CD4-positive, alpha-beta memory T cell (primary cell): ENCODE data around the gene TNFRSF6B. TPM values are rescaled to one million over a fixed set of nuclear protein-coding genes. Genes with fewer than 3 reads are reported as not detected.
A peak's percentile ranks its signal among the peaks of the same experiment; 100 is the strongest.
"Not testable (repeated sequence)": the region's sequence is repeated elsewhere in the genome, so short reads cannot be mapped to it uniquely, and the experiment has no call there.

ENCODE experiments used
- CTCF ChIA-PET: fragments of 350-600 bp; sonication (Branson Sonifier 250); formaldehyde crosslinking; loops from one replicate; lab custom pipeline; 2021; ENCODE audit warnings: inconsistent platforms; ENCODE audit not compliant: partially characterized antibody; lab: Charles Lee
- POLR2A ChIA-PET: fragments of 350-600 bp; sonication (Branson Sonifier 250); formaldehyde crosslinking; loops from one replicate; lab custom pipeline; 2021; ENCODE audit not compliant: partially characterized antibody; lab: Charles Lee
- DNase-seq, 5 donors: peaks; one replicate each; pipeline versions ENCODE4 v3.0.0 to v3.0.0-alpha.2; 2020 to 2022; ENCODE audit warnings: mixed read lengths in 1 of 5
- H3K27ac ChIP-seq: one replicate; pipeline ENCODE4 v1.7.0; 2013; ENCODE audit warnings: low read depth, low read length
- H3K27me3 ChIP-seq: 2 replicates; pipeline ENCODE4 v1.7.0; 2013; ENCODE audit warnings: mild to moderate bottlenecking, low read length, moderate library complexity; ENCODE audit not compliant: insufficient read depth
- H3K36me3 ChIP-seq: 2 replicates; pipeline ENCODE4 v1.7.0; 2013; ENCODE audit warnings: mild to moderate bottlenecking, low read length, moderate library complexity; ENCODE audit not compliant: insufficient read depth
- H3K4me1 ChIP-seq: 2 replicates; pipeline ENCODE4 v1.7.0; 2013; ENCODE audit warnings: mild to moderate bottlenecking, low read length, moderate library complexity; ENCODE audit not compliant: insufficient read depth
- H3K4me3 ChIP-seq, 2 donors: one replicate each; pipeline ENCODE4 v1.7.0; 2013; ENCODE audit warnings: low read length in 2 of 2, mild to moderate bottlenecking in 1 of 2
- H3K9me3 ChIP-seq, 2 donors: one replicate each; pipeline ENCODE4 v1.7.0; 2013; ENCODE audit warnings: low read length in 2 of 2, control low read depth in 1 of 2; ENCODE audit not compliant: control insufficient read depth in 1 of 2
- H3K27ac Mint-ChIP-seq, 7 donors: one replicate each; pipeline ENCODE4 v1.8.0; 2020 to 2021; ENCODE audit warnings: mixed read lengths in 7 of 7, mild to moderate bottlenecking in 6 of 7, inconsistent platforms in 3 of 7, moderate library complexity in 3 of 7
- H3K27me3 Mint-ChIP-seq, 2 donors: one replicate each; pipeline ENCODE4 v1.8.0; 2020 to 2021; ENCODE audit warnings: mixed read lengths in 2 of 2
- H3K36me3 Mint-ChIP-seq, 2 donors: one replicate each; pipeline ENCODE4 v1.8.0; 2020 to 2021; ENCODE audit warnings: mixed read lengths in 2 of 2, inconsistent platforms in 1 of 2, mild to moderate bottlenecking in 1 of 2
- H3K4me1 Mint-ChIP-seq, 4 donors: one replicate each; pipeline ENCODE4 v1.8.0; 2020 to 2021; ENCODE audit warnings: mixed read lengths in 4 of 4, mild to moderate bottlenecking in 1 of 4
- H3K4me3 Mint-ChIP-seq, 8 donors: one replicate each; pipeline ENCODE4 v1.8.0; 2020 to 2021; ENCODE audit warnings: mixed read lengths in 8 of 8, mild to moderate bottlenecking in 7 of 8, moderate library complexity in 6 of 8, inconsistent platforms in 3 of 8
- H3K9me3 Mint-ChIP-seq, 8 donors: one replicate each; pipeline ENCODE4 v1.8.0; 2020 to 2021; ENCODE audit warnings: mixed read lengths in 8 of 8, mild to moderate bottlenecking in 5 of 8, inconsistent platforms in 3 of 8, moderate library complexity in 1 of 8
- intact Hi-C: fragments of 100-400 bp; cut with micrococcal nuclease; formaldehyde crosslinking; loops from one replicate; pipeline ENCODE4 v1.15.1; 2023
- polyA plus RNA-seq, 2 donors: library from polyadenylated mRNA; unstranded; fragments of 300-500 nt; fragmentation: Illumina TruSeq; gene quantifications; one replicate each; pipeline ENCODE4 v1.2.3, GENCODE V29; 2021
- total RNA-seq, 2 experiments: library from RNA; stranded (reverse); gene quantifications; one replicate each; pipeline ENCODE4 v1.2.3, GENCODE V29; 2021

TNFRSF6B gene
- total and polyA plus RNA-seq, 4 experiments from 2014 or later: not detected

DNA sequence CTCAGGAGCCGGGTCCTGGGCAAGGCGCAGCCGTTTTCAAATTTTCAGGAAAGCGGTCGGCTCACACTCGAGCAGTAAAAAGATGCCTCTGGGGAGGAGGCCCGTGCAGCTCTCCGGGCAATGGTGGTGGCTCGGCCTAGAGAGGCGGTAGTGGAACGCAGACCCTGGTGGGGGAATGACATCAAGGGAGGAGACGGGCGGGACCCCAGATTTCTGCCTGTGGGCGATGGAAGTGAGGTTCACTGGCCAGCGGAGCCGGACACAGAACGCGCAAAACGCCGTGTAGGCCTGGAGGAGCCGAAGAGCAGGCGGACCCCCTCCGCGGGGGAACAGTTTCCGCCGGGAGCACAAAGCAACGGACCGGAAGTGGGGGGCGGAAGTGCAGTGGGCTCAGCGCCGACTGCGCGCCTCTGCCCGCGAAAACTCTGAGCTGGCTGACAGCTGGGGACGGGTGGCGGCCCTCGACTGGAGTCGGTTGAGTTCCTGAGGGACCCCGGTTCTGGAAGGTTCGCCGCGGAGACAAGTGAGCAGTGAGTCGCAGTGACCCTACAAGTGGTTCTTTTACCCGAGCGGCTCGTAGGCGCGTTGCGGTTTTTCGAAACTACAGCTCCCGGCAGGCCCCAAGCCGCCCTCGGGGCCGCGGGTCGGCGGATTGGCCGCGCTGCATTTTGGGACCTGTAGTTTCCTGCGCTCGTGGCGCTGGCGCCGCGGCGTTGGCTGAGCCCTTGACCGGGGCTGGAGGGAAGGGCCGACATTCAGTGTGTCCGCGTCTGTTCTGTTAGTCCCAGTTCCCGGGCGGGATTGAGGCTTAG, 38.3 kb upstream of the TNFRSF6B start, which contains the start of gene RTEL1:
RTEL1 (plus strand) TSS at position 376 of the 812 bp plus-strand sequence. CDS start 1,091 bp downstream, outside the sequence.
- Mint-ChIP-seq H3K36me3 (peaks cover 8 to 13% of the 10 kb centered on the region in 2 donors), H3K4me3 (peak within 1 kb of the TSS; percentile 92 to 98 (median 96)), H3K27ac (peak within 1 kb of the TSS; percentile 94 to 98 (median 96)), H3K4me1 (peaks cover 17 to 48% (median 24%) of the 10 kb centered on the region in 4 donors), H3K9me3 (no peaks in the 10 kb centered on the region), H3K27me3 (no peaks in the 10 kb centered on the region)
- DNase-seq: peak; percentile 86 to 93 (median 88)
- intact Hi-C loops: loop anchor here (1.0 to 5.0 kb wide), 7 partner anchors 31 to 404 kb away; partner anchors contain the start of genes ARFRP1, GMEB2, TCEA2 and TPD52L2
- ChIA-PET POLR2A (interaction anchor here (0.5 to 3.9 kb wide), 28 partner anchors 10 to 420 kb away, joined by 3 to 35 read pairs (median 5); partner anchors contain the start of genes ARFRP1, GMEB2, HELZ2 and LIME1), CTCF (interaction anchor here (0.8 to 1.5 kb wide), 9 partner anchors 11 to 462 kb away, joined by 3 to 6 read pairs (median 3); partner anchors contain the start of genes ARFRP1, PTK6 and ZGPAT)
- Histone ChIP-seq H3K4me1 (peaks cover 42% of the 10 kb centered on the region), H3K27me3 (no peaks in the 10 kb centered on the region), H3K4me3 (peak within 1 kb of the TSS; percentile 91 to 97), H3K9me3 (no peaks in the 10 kb centered on the region), H3K36me3 (peaks cover 3% of the 10 kb centered on the region), H3K27ac (peak within 1 kb of the TSS; percentile 75)

DNA sequence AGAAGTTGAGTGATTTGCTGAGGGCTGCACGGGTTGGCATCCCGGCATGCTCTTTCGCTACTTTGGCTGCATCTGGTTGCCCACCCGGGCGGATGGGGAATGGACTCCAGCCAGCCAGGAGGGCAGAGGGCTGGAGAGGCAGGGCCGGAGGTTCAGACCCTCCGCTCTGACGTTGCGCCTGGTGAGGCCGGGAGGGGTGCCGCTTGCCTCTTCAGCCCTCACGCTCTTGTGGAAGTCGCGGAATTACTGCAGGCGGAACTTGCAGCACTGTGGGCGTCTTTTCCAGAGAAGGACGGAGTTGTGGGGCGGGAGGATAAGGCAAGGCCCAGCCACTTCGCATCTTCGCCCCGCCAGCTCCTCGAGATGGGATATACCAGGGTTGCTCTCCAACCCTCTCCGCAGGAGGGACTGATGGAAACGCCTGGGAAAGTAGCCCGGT, 37.7 kb upstream of the TNFRSF6B start:
- H3K36me3 Mint-ChIP-seq: peaks cover 8 to 15% of the 10 kb centered on the region in 2 donors
- intact Hi-C loops: loop anchor here (1.0 to 5.0 kb wide), 7 partner anchors 31 to 404 kb away; partner anchors contain the start of genes ARFRP1, GMEB2, TCEA2 and TPD52L2
- peak in 1 of 5 donors; percentile 55 for DNase-seq
- H3K27me3 ChIP-seq: no peaks in the 10 kb centered on the region
- H3K36me3 ChIP-seq: peaks cover 4% of the 10 kb centered on the region
- no peaks in the 10 kb centered on the region for H3K9me3 Mint-ChIP-seq
- H3K4me3 Mint-ChIP-seq: peak overlapping the region; percentile 92 to 98 (median 96)
- H3K4me1 Mint-ChIP-seq: peaks cover 16 to 46% (median 23%) of the 10 kb centered on the region in 4 donors
- H3K4me1 ChIP-seq: peaks cover 40% of the 10 kb centered on the region
- CTCF ChIA-PET: interaction anchor here (0.8 to 1.5 kb wide), 9 partner anchors 10 to 461 kb away, joined by 3 to 6 read pairs (median 3); partner anchors contain the start of genes ARFRP1, PTK6 and ZGPAT
- no peaks in the 10 kb centered on the region for H3K27me3 Mint-ChIP-seq
- POLR2A ChIA-PET: interaction anchor here (0.6 to 3.9 kb wide), 25 partner anchors 10 to 321 kb away, joined by 3 to 35 read pairs (median 6); partner anchors contain the start of genes ARFRP1, GMEB2, HELZ2 and LIME1
- no peaks in the 10 kb centered on the region for H3K9me3 ChIP-seq
- H3K4me3 ChIP-seq: peak overlapping the region; percentile 91 to 97
- H3K27ac Mint-ChIP-seq: peak overlapping the region; percentile 94 to 98 (median 96)
- peak overlapping the region; percentile 75 for H3K27ac ChIP-seq

DNA sequence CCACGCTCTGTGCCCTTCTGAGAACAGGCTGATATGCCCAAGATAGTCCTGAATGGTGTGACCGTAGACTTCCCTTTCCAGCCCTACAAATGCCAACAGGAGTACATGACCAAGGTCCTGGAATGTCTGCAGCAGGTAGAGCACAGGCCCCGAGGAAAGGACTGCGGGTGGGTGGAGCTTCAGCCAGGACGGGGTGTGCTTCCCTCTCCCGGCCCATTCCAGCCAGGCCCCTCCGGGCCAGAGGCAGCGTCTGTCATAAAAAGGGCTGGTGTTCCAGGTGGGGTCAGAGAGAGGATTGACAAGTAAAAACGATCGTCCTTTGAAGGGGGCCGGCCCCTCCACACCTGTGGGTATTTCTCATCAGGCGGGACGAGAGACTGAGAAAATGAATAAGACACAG, 37.1 kb upstream of the TNFRSF6B start:
- ChIA-PET POLR2A (interaction anchor here (1.7 to 2.0 kb wide), 2 partner anchors 20 to 297 kb away, joined by 6 to 18 read pairs; partner anchors contain the start of gene UCKL1), CTCF (no interaction called here)
- Mint-ChIP-seq H3K27ac (no peak overlapping the region), H3K36me3 (peaks cover 8 to 15% of the 10 kb centered on the region in 2 donors), H3K27me3 (no peaks in the 10 kb centered on the region), H3K4me3 (peak overlapping the region; percentile 36 to 98 (median 96)), H3K4me1 (peaks cover 11 to 40% (median 17%) of the 10 kb centered on the region in 4 donors), H3K9me3 (no peaks in the 10 kb centered on the region)
- Histone ChIP-seq H3K9me3 (no peaks in the 10 kb centered on the region), H3K4me1 (peaks cover 34% of the 10 kb centered on the region), H3K27ac (no peak overlapping the region), H3K36me3 (peaks cover 4% of the 10 kb centered on the region), H3K27me3 (no peaks in the 10 kb centered on the region), H3K4me3 (peak overlapping the region in 1 of 2 donors; percentile 97)
- intact Hi-C loops: loop anchor here (5.0 kb wide), 1 partner anchor 403 kb away; the partner anchor contains the start of gene TCEA2
- DNase-seq: no peak

DNA sequence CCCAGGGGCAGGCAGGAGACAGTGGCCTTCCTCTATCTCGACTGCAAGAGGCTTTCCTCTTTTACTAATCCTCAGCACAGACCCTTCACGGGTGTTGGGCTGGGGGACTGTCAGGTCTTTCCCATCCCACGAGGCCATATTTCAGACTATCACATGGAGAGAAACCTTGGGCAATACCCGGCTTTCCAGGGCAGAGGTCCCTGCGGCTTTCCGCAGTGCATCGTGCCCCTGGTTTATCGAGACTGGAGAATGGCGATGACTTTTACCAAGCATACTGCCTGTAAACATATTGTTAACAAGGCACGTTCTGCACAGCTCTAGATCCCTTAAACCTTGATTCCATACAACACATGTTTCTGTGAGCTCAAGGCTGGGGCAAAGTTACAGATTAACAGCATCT, 36.3 kb upstream of the TNFRSF6B start:
- H3K4me1 ChIP-seq: peaks cover 26% of the 10 kb centered on the region
- peak overlapping the region in 7 of 8 donors; percentile 11 to 92 (median 51) for H3K4me3 Mint-ChIP-seq
- H3K4me3 ChIP-seq, intact Hi-C loops, H3K27ac ChIP-seq, DNase-seq, H3K9me3 Mint-ChIP-seq, H3K36me3 ChIP-seq, H3K27me3 Mint-ChIP-seq, H3K27me3 ChIP-seq, H3K9me3 ChIP-seq: not testable (repeated sequence)
- peaks cover 6 to 35% (median 12%) of the 10 kb centered on the region in 4 donors for H3K4me1 Mint-ChIP-seq
- POLR2A ChIA-PET: interaction anchor here (0.8 kb wide), 1 partner anchor 76 kb away, joined by 3 read pairs; the partner anchor contains the start of gene LIME1
- H3K36me3 Mint-ChIP-seq: peaks cover 8 to 17% of the 10 kb centered on the region in 2 donors
- H3K27ac Mint-ChIP-seq: peak overlapping the region in 1 of 7 donors; percentile 38
- CTCF ChIA-PET: interaction anchor here (1.5 kb wide), 1 partner anchor 18 kb away, joined by 5 read pairs; no protein-coding TSS in a partner anchor

DNA sequence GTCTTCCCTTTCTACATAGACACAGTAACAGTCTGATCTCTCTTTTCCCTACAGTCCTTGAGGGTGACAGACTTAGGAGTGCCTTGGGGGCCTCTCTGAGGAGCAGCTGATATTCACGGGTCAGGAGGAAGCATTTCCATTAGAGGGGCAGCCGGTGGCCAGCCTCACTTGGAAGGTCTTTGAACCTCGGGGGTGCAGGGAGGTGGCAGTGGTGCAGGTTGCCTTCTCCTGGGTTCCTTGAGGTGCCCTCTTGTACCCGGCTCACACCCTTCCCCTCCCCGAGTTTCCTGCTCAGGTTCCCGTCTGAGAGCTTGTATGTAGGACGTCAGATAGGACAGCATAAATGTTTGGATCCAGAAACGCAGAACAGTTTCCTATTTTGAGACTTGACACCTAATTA, 35.8 kb upstream of the TNFRSF6B start:
- POLR2A ChIA-PET: interaction anchor here (0.8 kb wide), 1 partner anchor 76 kb away, joined by 3 read pairs; the partner anchor contains the start of gene LIME1
- Mint-ChIP-seq H3K27me3 (no peaks in the 10 kb centered on the region), H3K4me3 (peak overlapping the region in 2 of 8 donors; percentile 17 to 58)

DNA sequence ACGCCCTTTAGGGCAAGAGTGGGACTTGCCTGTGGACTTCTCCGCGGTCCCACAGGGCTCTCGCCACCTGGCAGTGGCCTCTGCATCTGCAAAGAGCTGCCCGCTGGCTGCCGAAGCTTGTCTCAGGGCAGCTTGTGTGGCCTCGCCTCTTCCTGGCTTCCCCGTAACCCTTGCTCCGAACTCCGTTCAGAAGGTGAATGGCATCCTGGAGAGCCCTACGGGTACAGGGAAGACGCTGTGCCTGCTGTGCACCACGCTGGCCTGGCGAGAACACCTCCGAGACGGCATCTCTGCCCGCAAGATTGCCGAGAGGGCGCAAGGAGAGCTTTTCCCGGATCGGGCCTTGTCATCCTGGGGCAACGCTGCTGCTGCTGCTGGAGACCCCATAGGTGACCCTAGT, 35.3 kb upstream of the TNFRSF6B start:
- no peaks in the 10 kb centered on the region for H3K27me3 Mint-ChIP-seq
- no peak overlapping the region for H3K27ac Mint-ChIP-seq
- H3K9me3 ChIP-seq: no peaks in the 10 kb centered on the region
- no peak overlapping the region for H3K27ac ChIP-seq
- peaks cover 4% of the 10 kb centered on the region for H3K36me3 ChIP-seq
- peaks cover 8 to 21% of the 10 kb centered on the region in 2 donors for H3K36me3 Mint-ChIP-seq
- H3K9me3 Mint-ChIP-seq: no peaks in the 10 kb centered on the region
- no peaks in the 10 kb centered on the region for H3K27me3 ChIP-seq
- ChIA-PET POLR2A (interaction anchor here (0.8 to 1.2 kb wide), 2 partner anchors 25 to 75 kb away, joined by 3 read pairs; partner anchors contain the start of gene LIME1), CTCF (interaction anchor here (1.5 to 1.6 kb wide), 3 partner anchors 19 to 123 kb away, joined by 3 to 5 read pairs (median 4); partner anchors contain the start of gene LIME1)
- H3K4me1 ChIP-seq: peaks cover 21% of the 10 kb centered on the region
- DNase-seq: no peak
- H3K4me1 Mint-ChIP-seq: peaks cover 6 to 35% (median 12%) of the 10 kb centered on the region in 4 donors
- H3K4me3 ChIP-seq: no peak overlapping the region
- intact Hi-C loops: no loop called here
- no peak overlapping the region for H3K4me3 Mint-ChIP-seq

More for the DNA sequence above, 35.8 kb upstream of the TNFRSF6B start:
- H3K36me3 Mint-ChIP-seq: peaks cover 8 to 17% of the 10 kb centered on the region in 2 donors
- H3K4me1 ChIP-seq: peaks cover 21% of the 10 kb centered on the region
- no peaks in the 10 kb centered on the region for H3K27me3 ChIP-seq
- H3K9me3 Mint-ChIP-seq: no peaks in the 10 kb centered on the region
- H3K36me3 ChIP-seq: peaks cover 4% of the 10 kb centered on the region
- no peak overlapping the region for H3K27ac Mint-ChIP-seq
- H3K9me3 ChIP-seq: no peaks in the 10 kb centered on the region
- no peak for DNase-seq
- no peak overlapping the region for H3K27ac ChIP-seq
- intact Hi-C loops: no loop called here
- no peak overlapping the region for H3K4me3 ChIP-seq
- CTCF ChIA-PET: interaction anchor here (1.5 to 1.6 kb wide), 3 partner anchors 19 to 122 kb away, joined by 3 to 5 read pairs (median 4); partner anchors contain the start of gene LIME1
- H3K4me1 Mint-ChIP-seq: peaks cover 6 to 35% (median 12%) of the 10 kb centered on the region in 4 donors
